Colon (tissue), 2 donors: Measurements from ENCODE around the gene RBM20.
"Not testable (repeated sequence)": the region's sequence is repeated elsewhere in the genome, so short reads cannot be mapped to it uniquely, and the experiment has no call there.

Experiments used
- FAIRE-seq: peaks from 2 replicates; lab custom pipeline; 2012; peaks lifted over from hg19 to GRCh38; lab: Jason Lieb, UNC
- donor health status: control.
- donor health status: control.

The RBM20 gene

DNA sequence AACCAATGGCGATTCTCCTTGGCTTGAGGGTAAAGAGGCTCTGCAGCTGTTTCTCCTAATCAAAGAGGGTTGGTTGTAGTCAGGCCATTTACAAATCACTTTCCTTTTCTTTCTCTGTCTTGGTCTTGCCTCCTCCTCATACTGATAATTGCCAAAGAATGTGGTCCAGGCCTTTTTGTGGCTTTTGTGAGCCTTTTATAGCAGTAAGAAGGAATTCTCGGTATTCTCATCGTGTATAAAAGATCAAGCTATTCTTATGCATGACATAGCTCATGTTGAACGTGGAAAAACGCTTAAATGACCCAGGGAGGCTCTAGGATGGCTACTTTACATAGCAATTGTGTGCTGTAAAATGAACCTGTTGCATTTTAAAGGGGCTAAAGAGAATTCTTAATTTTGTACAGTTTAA, 62.6 kb downstream of the RBM20 start:
- FAIRE-seq = no peak

DNA sequence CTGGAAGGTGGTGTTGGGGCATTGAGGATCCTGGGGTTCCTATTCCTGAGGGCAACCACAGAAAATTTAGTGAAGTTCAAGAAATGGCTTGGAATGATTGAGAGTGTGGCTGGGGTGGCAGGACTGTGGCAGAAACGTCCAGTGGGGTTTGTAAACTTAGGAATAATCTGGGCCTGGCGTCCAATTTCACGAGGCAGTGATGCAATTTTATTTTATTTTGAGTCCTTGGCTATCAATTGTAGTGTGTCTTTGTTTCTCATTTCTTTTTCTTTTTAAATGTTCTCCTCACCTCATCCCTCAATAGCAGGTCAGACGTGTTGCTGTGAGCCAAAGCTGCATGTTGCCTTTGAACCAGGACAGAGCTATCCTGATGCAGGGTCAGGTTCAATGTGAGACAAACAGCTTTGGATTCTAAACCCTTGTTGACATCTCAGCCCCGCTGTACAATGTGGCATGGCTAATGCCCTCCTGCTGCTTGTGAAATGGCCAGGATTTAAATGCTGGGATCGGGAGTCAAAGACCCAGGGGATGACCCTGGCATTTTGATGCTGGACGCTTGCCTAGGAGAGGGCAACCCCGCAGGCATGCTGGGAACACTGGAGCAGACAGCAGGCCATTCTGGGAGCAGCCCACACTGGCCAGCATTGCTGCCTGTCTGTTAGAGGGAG, 64.8 kb downstream of the RBM20 start:
- no peak for FAIRE-seq

DNA sequence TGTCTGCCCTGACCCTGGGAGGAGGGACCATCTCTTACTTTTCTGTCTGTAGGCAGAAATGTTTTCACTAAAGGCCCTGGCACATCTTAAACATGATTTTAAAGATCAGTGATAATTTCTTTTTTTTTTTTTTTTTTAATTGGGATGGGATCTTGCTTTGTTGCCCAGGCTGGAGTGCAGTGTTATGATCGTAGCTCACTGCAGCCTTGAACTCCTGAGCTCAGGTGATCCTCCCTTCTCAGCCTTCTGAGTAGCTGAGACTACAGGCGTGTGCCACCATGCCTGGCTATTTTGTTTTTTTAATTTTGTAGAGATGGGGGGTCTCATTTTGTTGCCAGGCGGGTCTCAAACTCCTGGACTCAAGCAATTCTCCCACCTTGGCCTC, 65.3 kb downstream of the RBM20 start:
- no peak for FAIRE-seq

DNA sequence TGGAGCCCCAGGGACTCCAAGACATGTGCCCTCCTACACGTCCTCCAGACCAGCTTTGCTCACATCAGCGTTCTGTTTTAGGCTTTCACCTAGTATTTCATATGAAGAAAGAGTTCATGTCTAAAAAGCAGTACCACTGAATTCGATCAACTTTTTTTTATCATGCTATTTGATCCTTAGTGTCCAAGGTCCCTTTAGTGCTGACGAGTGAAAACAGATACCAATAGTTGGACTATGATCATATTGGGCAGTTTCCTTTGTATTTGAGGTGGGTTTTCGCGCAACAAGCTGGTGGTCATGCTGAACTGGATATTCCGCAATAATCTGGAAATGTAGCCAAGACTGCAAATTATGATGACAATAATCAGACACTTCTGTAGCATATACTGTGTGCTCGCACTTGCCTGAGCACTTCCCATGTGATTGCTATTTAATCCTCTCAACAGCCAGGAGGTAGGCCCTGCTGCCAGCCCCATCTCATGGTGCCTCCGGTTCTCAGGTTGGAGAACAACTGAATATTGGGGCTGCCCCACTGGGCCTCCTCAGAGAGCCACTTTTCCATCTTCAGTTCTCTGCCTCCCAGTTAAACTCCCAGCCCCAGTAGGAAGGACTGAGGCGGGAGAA, 65.9 kb downstream of the RBM20 start:
- no peak for FAIRE-seq

DNA sequence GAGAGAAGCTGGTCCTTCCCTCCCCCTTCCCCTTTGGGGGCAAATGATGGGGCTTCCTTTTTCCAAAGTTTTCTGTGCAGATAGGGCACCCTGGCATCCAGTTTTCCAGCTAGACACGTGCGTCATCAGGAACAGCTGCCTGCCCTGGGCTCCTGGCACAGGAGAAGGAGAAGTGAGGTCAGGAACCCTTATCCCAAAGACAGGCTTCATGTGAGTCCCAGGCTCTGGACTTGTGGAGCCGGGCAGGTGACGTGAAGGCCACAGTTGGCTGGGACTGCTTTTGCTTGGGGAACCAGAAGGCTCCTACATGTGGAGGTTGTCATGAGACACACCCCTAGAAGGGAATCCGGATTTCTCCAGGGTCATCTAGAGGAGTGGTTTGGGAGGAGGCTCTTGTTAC, 66.5 kb downstream of the RBM20 start:
- no peak for FAIRE-seq

- no peak for FAIRE-seq
Observed at GRCh38 chr10:110711382-110711781, 67.2 kb downstream of the RBM20 start.

GRCh38 chr10:110714356-110714755, 70.2 kb downstream of the RBM20 start:
- no peak for FAIRE-seq

GRCh38 chr10:110717781-110718589, 73.8 kb downstream of the RBM20 start:
- FAIRE-seq = no peak

GRCh38 chr10:110721406-110722038, 77.4 kb downstream of the RBM20 start:
- no peak for FAIRE-seq

- FAIRE-seq = no peak
Observed at GRCh38 chr10:110723224-110723891, 79.2 kb downstream of the RBM20 start.

GRCh38 chr10:110724116-110724921, 80.2 kb downstream of the RBM20 start:
- no peak for FAIRE-seq

DNA sequence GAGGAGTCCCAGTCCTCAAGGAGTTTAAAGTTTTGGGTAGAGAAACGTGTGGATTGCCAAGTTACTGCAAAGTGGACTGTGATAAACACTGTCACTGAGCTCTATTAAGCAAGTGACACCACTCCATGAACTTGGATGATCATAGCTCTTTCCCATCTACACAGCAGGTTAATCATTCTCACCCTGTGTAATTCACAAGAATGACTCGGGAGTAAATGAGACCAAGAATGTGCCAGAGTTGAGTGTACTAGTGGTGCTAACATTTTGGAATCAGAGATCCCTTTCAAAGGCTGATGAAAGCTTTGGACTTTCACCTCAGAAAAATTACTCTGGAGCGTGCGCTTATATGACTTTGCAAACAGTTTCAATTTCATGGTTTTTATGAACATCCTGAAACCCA, 80.8 kb downstream of the RBM20 start:
- FAIRE-seq = no peak

DNA sequence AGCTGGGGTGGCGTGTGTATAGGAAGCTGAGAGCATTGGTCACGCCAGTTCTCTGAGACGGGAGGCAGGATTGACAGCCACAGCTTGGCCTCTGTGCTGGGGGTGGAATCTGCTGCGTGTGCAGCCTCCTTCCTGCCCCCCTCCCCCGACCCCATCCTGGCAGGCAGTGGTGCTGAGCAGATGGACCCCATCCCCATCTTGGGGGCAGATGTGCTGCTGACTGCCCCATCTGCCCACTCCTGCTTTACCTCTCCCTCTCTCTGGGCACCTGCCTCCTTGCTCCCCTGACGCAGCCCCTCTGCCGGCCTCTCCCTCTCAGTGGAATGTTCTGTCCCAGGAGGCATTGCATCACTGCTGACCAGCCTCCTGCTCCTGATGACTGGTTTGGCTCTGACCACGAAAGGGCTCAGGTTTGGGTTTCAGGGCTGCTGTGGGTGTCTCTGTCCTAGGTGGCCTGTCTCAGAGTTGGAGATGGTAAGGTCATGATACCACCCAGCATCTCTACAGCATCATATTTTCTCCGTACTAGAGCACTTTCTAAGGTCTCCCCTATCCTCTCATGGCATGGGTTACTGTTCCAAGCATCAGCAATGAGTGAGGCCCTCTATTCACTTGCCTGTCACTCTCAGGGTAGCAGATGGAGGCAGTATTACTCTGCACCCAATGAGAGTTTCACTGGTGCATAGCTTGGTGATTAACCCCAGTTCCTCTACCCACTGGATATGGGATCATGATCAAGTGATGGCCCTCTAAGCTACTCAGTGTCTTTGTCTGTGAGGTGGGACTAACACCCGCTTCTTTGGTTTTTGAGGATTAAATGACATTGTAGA, 81.9 kb downstream of the RBM20 start:
- FAIRE-seq = no peak

GRCh38 chr10:110727785-110728184, 83.6 kb downstream of the RBM20 start:
- not testable (repeated sequence) for FAIRE-seq

GRCh38 chr10:110730345-110731050, 86.4 kb downstream of the RBM20 start:
- FAIRE-seq = no peak

GRCh38 chr10:110733218-110733952, 89.2 kb downstream of the RBM20 start:
- no peak for FAIRE-seq

- FAIRE-seq = no peak
Observed at GRCh38 chr10:110735620-110736027, 91.5 kb downstream of the RBM20 start.

GRCh38 chr10:110737886-110738634, 93.9 kb downstream of the RBM20 start:
- no peak for FAIRE-seq
